ENCODE measurements around the gene USP53.

The USP53 gene

DNA sequence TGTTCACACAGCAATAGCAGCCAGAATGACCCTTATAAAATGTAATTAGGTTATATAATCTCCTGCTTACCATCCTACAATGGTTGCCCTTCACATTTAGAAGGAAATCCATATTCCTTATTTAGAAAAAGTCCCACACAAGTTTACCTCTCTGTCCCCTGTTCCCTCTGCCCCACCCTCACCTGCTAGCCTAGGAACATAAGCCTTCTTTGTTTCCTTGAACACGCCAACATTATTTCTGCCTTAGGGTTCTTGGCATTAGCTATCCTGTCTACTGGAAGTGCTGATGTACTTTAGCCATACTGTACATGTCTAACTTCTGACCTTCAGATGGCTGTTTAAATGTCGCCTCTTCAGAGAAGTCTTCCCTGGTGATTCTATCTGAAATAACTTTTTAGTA is 28.4 kb upstream of the USP53 start:
- DNase-seq, result no peak
- TF ChIP-seq CTCF (IDR thresholded peaks at IDR 0.05; ENCODE audit: low read depth, low read length, missing control alignments), result no peak
- in situ Hi-C loops (cut with HindIII; ENCODE audit: low pct_ligation_motif_present, low sequenced_read_pairs), result no loop called here

GRCh38 chr4:119189638-119190037 is 22.9 kb upstream of the USP53 start:
- Histone ChIP-seq H3K36me3 (replicated peaks) (no peaks in the 10 kb centered on the region), H3K27ac (no peak overlapping the region), H3K27me3 (replicated peaks) (no peaks in the 10 kb centered on the region), H3K4me3 (ENCODE audit: low read depth, low read length) (no peak overlapping the region)
- DNase-seq, result no peak
- no peak for TF ChIP-seq CTCF (IDR thresholded peaks at IDR 0.05; ENCODE audit: low read depth, low read length, missing control alignments)
- in situ Hi-C loops (cut with HindIII; ENCODE audit: low pct_ligation_motif_present, low sequenced_read_pairs), result no loop called here

More for the DNA sequence above, 28.4 kb upstream of the USP53 start:
- Histone ChIP-seq H3K4me3 (ENCODE audit: low read depth, low read length) (no peak overlapping the region), H3K27ac (no peak overlapping the region), H3K36me3 (replicated peaks) (no peaks in the 10 kb centered on the region), H3K27me3 (replicated peaks) (no peaks in the 10 kb centered on the region)

DNA sequence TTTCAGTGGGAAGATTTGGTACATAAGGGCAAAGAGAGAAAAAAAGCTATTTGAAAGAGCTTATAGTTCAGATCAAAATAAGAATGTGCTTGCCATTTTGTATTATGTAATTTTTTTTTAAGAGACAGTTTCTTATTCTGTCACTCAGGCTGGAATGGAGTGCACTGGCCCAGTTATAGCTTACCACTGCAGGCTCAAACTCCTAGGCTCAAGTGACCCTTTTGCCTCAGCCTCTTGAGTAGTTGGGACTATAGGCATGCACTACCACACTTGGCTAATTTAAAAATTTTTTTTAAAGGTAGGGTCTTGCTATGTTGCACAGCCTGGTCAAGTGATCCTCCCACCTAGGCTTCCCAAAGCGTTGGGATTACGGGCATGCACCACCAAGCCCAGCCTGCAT is 22.2 kb upstream of the USP53 start:
- no peak for DNase-seq
- TF ChIP-seq CTCF (IDR thresholded peaks at IDR 0.05; ENCODE audit: low read depth, low read length, missing control alignments), result no peak
- Histone ChIP-seq H3K27ac (no peak overlapping the region), H3K36me3 (replicated peaks) (no peaks in the 10 kb centered on the region), H3K27me3 (replicated peaks) (no peaks in the 10 kb centered on the region), H3K4me3 (ENCODE audit: low read depth, low read length) (no peak overlapping the region)
- in situ Hi-C loops (cut with HindIII; ENCODE audit: low pct_ligation_motif_present, low sequenced_read_pairs), result no loop called here

GRCh38 chr4:119191505-119191904 is 21.0 kb upstream of the USP53 start:
- no peaks in the 10 kb centered on the region for H3K27me3 ChIP-seq (replicated peaks)
- H3K4me3 ChIP-seq (ENCODE audit: low read depth, low read length), result no peak overlapping the region
- no peak for DNase-seq
- in situ Hi-C loops (cut with HindIII; ENCODE audit: low pct_ligation_motif_present, low sequenced_read_pairs), result no loop called here
- H3K27ac ChIP-seq, result no peak overlapping the region
- H3K36me3 ChIP-seq (replicated peaks), result no peaks in the 10 kb centered on the region
- TF ChIP-seq CTCF (IDR thresholded peaks at IDR 0.05; ENCODE audit: low read depth, low read length, missing control alignments), result no peak

DNA sequence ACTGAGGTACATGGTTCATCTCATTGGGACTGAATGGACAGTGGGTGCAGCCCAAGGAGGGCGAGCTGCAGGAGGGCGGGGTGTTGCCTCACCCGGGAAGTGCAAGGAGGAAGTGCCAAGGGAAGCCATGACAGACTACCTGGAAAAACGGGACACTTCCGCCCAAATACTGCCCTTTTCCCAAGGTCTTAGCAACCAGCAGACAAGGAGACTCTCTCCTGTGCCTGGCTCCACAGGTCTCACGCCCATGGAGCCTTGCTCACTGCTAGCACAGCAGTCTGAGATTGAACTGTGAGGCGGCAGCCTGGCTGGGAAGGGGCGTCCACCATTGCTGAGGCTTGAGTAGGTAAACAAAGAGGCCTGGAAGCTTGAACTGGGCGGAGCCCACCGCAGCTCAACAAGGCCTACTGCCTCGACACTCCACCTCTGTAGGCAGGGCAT is 14.7 kb upstream of the USP53 start:
- in situ Hi-C loops (cut with HindIII; ENCODE audit: low pct_ligation_motif_present, low sequenced_read_pairs), result no loop called here
- TF ChIP-seq CTCF (IDR thresholded peaks at IDR 0.05; ENCODE audit: low read depth, low read length, missing control alignments), result no peak
- H3K4me3 ChIP-seq (ENCODE audit: low read depth, low read length), result no peak overlapping the region
- DNase-seq, result no peak
- no peaks in the 10 kb centered on the region for H3K36me3 ChIP-seq (replicated peaks)
- H3K27ac ChIP-seq, result no peak overlapping the region
- H3K27me3 ChIP-seq (replicated peaks), result no peaks in the 10 kb centered on the region

GRCh38 chr4:119204916-119205315 is 7.6 kb upstream of the USP53 start:
- no peak for TF ChIP-seq CTCF (IDR thresholded peaks at IDR 0.05; ENCODE audit: low read depth, low read length, missing control alignments)
- Histone ChIP-seq H3K36me3 (replicated peaks) (no peaks in the 10 kb centered on the region), H3K27me3 (replicated peaks) (no peaks in the 10 kb centered on the region), H3K27ac (no peak overlapping the region), H3K4me3 (ENCODE audit: low read depth, low read length) (no peak overlapping the region)
- DNase-seq, result no peak
- in situ Hi-C loops (cut with HindIII; ENCODE audit: low pct_ligation_motif_present, low sequenced_read_pairs), result no loop called here

Data from brain microvascular endothelial cell (primary cell).